Glomerular visceral epithelial cell (primary cell): Measurements from ENCODE around the gene WDR82.

Experiments used
- DNase-seq: peaks from one replicate; pipeline ENCODE4 v3.0.0-alpha.2; 2016; ENCODE audit errors: extremely low spot score

WDR82 gene

DNA sequence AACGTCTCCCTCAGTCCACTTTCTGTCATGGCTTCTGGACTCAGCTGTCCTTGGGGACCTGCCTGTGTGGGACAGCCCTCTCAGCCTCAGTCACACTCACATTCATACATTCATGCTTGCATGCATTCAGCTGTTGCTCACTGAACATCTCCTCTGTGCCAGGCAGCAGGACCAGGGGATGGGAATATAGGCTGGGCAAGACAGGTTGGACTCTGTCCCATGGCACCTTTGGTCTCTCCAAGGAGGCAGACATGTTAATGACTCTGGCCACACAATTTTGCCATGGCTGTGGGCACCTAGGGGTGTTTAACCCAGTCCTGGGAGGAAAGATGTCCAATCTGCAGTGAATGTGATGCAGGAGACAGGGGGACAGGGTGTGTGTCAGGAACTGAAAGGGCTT lies 29.9 kb upstream of the WDR82 start:
- DNase-seq: no peak

DNA sequence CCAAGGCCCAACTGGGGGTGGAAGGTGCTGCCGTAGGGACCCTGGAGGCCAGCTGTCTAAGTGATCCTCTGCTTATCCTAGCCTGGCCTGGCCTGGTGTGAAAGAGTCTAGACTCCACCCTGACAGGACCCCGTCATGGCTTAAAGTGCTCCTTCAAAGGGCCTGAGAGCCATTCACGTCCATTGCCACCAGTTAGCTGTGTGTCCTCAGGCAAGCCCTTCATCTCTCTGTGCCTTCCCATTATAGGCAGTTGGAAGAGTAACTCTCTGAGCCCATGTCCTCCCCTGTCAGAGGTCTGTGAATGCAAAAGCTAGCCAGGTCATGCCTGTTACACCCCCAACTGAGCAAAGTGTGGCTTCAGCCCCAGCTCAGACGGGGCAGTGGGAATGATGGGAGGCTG lies 28.5 kb upstream of the WDR82 start:
- DNase-seq: no peak

DNA sequence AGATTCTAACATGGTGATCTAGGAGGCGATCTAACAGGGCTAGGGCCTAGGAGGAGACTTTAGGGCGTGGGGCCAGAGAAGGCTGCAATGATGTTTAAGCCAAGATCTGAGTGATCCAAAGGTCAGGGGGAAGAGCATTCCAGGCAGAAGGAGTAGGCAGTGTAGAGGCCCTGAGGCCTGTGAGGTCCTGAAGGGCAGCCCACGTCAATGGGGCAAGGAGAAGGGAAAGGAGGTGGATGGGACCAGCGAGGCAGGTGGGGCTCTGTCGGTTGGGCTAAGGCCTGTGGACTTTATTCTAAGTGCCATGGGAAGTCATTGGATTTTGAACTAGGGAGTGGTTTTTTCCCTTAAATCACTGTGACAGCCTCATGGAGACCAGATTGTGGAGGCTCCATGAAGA lies 27.5 kb upstream of the WDR82 start:
- no peak for DNase-seq

DNA sequence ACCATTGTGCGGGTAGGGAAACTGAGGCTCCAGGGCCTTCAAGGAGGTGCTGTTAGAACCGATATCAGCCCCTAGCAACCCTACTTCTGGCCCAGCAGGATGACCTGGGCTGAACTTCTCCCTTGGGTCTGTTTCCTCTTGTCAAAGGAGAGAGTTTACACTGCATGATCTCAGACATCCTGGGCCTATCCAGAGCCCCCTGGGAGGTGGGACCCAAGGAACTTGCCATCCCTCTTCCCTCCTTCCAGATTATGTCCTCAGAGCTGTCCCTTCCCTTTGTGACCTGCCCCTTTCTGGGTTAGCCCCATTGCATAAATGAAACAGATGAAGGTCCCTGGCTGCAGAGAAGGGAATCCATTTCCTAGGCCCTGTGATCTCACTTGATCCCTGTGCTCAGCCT lies 25.4 kb upstream of the WDR82 start:
- DNase-seq: no peak

DNA sequence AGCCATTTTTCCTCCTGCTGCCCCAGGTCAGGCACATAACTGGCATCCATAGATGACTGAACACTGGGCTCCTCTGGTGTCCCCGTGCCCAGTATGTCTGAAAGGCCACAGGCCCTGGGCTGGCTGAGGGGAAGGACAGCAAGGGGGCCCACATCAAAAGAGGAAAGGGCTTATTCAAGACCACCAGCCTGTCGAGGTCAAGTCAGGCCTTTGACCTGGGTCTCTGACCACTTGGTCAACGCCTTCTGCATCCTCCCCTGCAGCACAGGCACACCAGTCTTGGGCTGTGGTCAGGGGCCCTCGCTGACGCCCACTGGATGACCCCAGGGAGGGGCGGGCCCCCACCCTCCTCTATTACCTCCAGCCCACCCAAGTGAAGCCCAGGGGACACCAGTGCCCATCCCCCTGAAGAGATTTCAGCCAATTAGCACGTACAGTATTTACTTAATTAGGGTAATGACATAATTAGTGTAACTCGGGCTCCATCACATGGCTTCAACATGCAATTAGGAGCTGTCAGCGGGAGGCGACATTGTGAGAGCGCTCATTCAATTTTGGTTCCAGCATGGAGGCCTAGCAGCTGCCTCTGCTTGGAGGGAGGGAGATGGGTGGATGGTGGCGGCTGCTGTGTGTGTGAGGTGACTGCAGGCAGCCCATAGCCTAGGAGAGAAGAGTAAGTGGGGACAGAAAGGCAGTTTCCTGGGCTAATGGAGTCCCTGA lies 24.1 kb upstream of the WDR82 start:
- DNase-seq: no peak

DNA sequence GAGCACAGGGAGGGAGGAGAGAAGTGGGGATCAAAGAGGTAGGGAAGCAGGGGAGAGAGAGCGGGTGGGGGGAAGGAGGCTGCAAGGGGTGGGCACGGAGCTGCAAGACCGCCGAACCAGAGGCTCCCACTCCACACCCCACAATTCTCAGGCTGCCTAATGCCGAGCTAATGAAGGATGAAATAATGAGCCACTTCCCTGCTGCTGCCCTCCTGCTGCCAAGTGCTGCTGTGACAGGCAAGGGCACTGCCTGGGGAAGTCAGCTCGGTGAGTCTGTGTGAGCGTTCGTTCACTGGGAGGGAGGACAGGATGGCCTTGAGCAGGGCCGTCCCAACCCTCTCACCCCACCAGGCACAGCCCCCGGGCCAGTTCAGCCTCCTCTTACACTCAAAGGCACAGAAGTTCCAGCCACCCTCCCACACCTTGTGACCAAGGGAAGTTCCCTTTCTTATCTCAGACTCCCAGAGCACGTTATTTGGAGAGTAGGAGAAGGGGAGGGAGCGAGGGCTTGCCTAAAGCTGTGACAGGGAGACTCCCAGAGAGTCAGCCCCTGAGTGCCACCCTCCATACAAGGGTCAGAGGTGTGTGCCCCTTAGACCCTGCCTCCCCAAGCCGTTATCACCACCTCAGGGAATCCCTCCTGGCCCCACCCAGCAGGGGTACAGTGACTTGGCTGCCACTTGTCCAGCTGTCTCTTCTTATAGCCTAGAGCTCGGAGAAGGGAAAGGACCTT lies 21.6 kb upstream of the WDR82 start:
- peak; percentile 39 for DNase-seq

DNA sequence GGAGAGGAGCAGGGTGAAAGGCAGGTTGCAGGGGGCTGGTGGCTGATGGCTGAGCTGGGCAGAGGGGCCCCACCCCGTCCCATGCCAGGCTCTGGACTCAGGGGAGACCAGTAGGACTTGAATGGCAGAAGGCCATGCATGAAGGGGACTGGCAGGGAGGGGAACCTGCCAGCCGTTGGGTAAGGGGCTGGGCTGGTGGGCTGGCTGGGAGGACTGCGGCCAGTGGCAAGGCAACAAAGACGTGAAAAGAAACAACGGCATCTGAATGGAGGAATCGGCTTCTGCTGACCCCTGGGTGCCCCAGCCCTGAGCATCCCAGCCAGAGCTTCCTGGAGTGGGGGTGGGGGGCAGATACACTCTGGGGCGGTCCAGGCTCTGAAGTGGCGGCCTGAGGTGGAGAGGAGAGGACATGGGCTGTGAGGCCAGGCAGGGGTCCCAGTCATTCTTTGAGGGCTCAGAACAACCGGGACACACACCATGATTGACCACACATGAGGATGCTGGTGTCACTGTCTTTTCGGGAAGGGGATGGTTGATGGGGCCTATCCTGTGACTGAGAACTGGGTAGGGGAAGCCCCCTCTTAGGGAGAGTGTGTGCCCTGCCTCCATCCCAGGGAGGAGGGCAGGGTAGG lies 20.9 kb upstream of the WDR82 start:
- no peak for DNase-seq

DNA sequence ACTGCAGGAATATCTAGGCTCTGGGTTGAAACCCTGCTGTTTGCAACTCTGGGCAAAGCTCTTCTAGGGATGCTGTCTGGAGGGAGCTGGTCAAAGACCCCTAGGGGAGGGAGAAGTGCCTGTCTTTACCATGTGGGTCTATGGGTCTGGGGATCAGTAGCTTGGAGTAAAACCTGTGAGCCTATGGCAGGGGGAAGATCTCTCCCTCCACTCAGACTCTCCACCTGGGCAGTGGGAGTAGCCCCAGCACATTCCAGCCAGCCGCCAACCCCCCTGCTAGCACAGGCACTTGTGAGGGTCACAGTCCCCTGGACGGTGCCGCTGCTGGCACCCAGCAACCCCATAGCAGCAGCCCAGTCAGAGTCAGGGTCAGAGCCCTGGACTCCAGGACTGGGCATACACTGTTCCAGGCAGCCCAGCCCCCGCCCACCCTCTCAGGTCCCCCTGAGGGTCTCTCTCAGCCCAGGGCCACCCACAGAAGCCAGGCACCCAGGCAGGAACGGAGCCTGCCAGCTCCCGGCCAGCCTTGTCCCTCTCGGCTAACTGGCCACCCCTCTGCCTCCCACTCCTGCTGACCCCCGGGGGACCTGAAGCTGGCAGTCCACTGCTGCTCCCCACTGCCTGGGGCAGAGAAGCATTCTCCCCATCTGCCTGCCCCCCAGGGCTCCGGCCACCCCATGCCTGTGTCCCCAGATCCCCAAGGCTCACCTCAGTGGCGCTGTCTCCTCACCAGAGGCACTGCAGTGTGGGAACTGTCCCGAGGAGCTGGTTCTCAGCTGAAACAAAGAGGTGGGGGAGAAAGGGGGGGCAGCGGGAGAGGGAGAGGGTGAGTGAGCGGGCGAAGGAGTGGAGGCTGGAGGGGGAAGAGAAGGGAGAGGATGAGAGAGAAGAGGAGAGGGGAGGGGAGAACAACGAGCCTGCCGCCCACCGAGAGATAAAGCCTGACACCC lies 20.0 kb upstream of the WDR82 start:
- DNase-seq: no peak

DNA sequence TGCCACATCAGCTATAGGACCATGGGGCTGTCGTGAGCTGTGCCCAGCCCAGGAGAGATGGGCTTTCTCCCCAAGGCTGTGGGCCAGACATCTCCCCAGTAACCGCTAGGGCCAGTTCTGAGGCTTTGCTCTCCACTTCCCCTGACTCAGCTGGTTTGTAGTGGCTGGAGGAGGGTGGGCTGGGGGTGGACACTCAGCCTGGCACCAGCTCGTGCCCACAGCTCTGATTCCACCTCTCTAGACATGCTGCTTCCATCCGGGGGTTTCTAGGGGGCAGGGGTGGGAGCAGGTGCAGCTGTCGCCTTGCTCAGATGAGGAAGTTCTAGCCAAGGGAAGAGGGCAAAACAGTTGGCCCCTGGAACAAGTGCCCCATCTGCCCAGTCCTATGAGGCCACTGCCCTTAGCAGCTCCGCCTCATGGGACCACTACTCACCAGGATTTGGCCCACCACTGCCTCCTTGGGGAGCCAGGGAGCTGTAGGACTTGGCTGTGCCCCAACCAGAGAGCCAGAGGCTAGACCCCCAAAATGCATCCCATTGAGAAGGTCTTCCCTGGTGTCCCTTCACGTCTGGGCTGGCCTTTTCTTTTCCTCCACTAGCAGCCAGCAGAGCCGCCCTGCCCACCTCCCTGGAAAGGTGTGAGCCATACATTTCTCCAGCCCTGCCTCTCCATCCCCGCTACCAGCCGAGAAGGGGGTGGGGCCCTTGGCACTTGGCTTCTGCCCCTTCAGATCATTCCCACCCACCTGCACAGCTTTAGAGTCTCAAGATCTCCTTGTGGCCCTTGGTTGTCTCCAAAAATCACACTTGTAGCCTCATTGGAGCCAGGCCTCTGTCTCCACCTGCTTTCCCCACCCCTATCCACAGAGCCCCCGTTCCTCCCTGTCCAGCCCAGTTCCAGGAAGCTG lies 19.0 kb upstream of the WDR82 start:
- DNase-seq: no peak

DNA sequence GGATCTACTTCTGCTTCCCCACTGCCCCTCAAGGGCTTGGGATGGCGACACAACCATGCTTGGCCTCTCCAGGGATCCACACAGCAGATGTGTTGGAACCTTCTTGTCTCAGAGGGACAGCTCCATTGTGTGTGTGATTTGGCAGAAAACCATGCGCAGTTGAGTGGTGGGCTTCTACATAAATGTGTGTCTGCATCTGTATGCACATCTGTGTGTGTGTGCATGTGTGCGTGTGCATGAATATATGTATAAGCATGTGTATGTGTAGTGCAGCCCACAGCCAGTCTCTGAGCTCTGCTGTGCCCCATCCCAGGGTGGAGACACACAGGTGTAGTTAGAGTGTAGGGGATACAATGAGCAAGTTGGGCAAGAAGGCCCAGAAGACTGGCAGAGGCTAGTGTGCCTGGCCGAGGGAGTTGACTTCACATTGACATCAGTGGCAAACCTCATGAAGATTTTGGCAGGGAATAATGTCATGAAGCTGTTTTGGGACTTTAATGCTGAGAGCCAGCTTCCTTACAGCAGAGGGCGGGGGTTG lies 17.3 kb upstream of the WDR82 start:
- DNase-seq: no peak

DNA sequence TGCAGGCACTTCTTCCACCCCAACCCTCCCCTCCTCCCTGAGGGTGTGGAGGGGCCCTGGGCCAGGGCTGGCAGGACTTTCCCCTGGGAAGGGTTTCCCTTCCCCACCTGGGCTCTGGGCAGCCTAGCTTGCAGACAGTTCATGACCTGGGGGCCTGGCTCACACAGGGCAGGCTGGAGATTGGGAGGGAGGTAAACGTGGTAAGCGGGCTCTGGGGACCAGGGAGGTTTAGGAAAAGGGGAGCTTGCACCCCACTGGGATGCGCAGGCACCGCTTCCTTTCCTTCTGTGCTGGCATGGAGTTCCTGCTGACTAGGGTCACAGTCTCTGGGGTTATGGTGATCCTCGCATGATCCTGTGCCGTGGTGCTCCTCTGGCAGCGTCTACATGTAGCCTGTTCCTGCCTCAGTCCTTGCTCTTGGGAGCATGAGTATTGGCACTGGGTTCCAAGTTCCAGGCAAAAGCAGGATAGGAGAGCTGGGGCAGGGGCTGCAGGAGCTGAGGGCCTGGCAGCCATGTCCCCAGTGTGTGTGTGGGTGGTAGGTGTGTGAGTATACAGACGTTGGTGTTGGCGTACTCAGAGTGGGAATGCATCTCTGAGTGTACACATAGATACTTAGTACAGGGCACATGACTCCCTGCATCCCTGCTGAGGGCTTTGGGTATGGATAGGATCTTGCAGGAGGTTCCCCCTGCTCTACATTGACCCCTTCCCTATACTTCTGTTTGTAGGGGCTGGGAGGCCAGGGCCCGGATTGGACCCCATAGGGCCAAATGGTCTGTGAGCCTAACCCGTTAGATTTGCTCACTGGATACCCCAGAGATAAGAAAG lies 16.1 kb upstream of the WDR82 start:
- no peak for DNase-seq

DNA sequence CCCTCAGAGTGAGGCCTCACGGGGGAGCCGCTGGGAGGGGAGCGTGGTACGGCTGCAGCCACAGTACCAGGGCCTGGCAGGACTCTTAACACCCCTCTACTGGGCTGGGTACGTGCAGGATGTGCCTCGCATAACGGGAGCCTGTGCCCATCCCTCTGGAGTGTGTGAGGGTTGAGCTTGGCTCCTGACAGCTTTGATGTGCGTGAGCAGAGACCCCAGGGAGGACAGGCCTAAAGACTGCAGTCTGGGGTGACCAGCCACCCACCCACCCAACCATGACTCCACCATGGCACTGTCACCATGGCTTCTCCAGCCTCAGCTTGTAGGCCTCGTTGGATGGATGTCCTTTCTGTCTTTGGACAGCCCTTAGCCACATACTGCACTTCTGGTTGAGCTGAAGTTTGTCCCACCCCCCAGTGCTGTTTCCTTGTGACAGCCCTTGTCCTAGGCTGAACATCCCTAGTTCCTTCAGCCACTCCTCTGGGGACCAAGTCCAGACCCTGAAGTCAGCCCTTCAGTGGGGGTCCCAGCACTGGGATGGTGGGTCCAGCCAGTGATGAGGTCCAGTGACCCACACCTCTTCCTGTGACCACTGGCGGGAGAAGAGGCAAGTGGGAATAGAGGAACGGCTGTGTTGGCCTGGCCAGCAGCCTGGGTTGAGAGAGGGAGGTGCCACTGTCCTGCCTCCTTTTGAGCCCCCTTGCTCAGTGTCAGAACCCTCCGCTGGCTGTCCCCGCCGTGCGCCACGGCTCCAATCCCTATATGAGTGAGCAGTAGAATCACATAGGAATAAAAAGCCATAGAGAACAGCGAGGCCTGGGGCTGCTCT lies 15.3 kb upstream of the WDR82 start:
- no peak for DNase-seq

DNA sequence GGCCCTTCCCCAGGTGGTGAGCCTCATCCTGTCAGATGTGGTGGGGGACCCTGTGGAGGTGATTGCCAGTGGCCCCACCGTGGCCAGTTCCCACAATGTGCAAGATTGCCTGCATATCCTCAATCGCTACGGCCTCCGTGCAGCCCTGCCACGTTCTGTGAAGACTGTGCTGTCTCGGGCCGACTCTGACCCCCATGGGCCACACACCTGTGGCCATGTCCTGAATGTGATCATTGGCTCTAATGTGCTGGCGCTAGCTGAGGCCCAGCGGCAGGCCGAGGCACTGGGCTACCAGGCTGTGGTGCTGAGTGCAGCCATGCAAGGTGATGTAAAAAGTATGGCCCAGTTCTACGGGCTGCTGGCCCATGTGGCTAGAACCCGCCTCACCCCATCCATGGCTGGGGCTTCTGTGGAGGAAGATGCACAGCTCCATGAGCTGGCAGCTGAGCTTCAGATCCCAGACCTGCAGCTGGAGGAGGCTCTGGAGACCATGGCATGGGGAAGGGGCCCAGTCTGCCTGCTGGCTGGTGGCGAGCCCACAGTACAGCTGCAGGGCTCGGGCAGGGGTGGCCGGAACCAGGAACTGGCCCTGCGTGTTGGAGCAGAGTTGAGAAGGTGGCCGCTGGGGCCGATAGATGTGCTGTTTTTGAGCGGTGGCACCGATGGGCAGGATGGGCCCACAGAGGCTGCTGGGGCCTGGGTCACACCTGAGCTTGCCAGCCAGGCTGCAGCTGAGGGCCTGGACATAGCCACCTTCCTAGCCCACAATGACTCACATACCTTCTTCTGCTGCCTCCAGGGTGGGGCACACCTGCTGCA lies 14.0 kb upstream of the WDR82 start:
- DNase-seq: no peak

DNA sequence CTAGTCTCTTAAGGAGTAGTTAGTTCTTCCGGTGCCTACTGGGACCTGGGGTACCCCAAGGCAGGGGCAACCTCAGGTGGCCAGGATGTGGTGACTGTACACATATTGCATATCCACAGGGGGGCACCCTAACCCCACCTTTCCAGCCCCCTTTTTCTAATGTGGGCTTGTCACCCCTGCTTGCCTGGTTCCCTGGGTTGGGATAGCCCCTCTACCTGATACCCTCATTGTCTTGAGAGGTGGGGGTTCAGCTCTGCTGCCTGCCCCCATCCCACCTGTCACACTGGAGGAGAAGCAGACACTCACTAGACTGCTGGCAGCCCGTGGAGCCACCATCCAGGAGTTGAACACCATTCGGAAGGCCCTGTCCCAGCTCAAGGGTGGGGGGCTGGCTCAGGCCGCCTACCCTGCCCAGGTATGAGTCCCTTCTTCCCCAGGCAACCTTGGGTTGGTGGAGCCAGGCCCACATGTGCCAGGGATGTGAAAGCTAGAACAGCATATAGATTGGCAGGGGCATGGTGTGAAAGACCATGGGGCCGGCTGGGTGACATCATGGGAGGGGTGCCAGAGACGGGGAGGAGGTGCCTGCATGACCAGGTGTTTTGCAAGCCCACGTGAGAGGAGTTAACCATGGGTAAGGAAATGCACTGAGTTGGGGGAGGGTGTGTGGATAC lies 13.2 kb upstream of the WDR82 start:
- DNase-seq: no peak

DNA sequence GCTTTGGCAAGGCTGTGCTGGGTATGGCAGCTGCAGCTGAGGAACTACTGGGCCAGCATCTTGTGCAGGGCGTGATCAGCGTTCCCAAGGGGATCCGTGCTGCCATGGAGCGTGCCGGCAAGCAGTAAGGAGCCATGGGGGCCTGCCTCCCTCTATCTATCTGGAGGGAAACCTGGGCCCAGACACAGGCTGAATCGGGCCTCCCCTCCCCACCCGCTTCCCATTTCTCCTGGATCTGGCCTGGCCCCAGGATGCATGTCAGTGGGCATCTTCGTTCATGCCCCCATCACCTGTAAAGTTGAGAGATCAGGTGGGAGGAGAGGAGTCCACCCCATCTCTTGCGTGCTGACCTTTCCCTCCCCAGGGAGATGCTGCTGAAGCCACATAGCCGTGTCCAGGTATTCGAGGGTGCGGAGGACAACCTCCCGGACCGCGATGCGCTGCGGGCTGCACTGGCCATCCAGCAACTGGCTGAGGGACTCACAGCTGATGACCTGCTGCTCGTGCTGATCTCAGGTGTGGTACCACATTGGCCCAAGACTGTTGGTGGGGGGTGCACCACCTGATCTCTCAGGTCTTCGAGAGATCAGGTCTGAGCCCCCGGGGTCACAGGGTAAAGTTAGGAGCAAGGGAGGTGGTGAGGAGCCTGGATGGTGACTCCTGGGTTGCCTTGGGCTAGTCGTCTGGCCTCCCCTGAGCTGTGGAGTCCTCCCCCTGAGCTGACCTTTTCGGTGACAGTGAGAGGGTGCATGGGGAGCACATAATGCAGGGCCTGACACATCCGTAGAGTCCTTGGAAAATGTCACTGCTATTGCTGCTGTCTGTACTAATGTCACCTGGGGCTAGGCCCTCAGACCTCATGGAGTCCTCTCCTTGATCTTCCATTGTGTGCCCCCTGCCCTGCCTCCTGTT lies 12.4 kb upstream of the WDR82 start:
- DNase-seq: no peak
